ENCODE measurements around the gene CDX1.

The CDX1 gene

DNA sequence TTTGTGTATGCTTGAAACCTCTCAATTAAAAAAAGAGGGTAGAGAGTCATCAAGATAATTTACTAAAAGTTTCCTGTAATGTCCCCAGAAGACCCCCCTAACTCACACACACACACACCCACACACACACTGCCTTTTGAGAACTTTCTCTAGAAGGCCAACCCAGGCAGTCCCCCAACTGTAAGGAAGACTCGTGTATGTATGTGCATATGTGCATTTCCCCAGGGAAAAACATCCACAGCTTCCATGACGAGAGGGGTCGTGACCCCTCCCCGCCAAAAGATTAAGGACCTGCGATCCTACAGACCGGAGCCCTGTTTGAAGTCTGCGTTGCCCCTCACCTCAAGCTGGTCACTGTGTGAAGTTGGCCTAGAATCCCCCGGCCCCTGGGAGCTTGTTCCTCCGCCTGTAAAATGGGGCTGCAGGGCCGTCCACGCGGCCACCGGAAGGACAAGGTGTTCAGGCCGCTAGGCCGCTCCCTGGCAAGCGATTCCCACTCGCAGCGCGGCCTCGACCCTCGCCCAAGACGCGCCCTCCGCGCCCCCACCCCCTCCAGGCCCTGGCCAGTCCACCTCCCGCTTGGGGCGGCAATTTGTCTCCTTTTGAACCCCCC lies 435 bp upstream of the CDX1 start:
- Histone ChIP-seq H3K36me3 (ENCODE audit: insufficient read depth, low read length) (no peaks in the 10 kb centered on the region), H3K4me3 (ENCODE audit: low read depth, low read length) (no peak overlapping the region), H3K79me2 (ENCODE audit: control insufficient read depth, insufficient read depth, low read length, unreplicated experiment) (no peaks in the 10 kb centered on the region), H3K4me1 (ENCODE audit: control insufficient read depth, insufficient read depth, low read length, unreplicated experiment) (peaks cover 21% of the 10 kb centered on the region), H3K27me3 (ENCODE audit: insufficient read depth, low read length) (0 out of 2 replicates have a peak, but pooled peaks cover 7% of the 10 kb centered on the region), H2AFZ (ENCODE audit: low read length, unreplicated experiment) (no peak overlapping the region), H3K27ac (ENCODE audit: low read depth, low read length) (no peak overlapping the region)

DNA sequence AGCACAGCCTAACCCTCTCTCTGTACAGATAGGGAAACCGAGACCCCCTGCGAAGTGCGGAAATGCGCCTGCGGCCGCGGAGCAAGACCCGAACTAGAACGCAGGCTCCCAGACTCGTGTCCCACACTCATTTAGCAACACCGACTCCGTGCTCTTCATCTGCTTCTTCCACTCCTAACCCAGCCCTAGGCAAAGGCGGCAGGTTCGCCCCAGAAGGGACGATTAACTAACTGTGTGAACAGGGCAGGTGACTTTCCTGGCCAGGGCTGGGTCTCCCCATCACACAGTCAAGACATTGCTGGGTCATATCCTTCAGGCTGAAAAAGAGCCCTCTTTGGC lies 903 bp downstream of the CDX1 start:
- no peaks in the 10 kb centered on the region for H3K36me3 ChIP-seq (ENCODE audit: insufficient read depth, low read length)
- H3K4me1 ChIP-seq (ENCODE audit: control insufficient read depth, insufficient read depth, low read length, unreplicated experiment): peaks cover 17% of the 10 kb centered on the region
- 0 out of 2 replicates have a peak, but pooled peaks cover 7% of the 10 kb centered on the region for H3K27me3 ChIP-seq (ENCODE audit: insufficient read depth, low read length)
- H3K4me3 ChIP-seq (ENCODE audit: low read depth, low read length): no peak overlapping the region
- no peaks in the 10 kb centered on the region for H3K79me2 ChIP-seq (ENCODE audit: control insufficient read depth, insufficient read depth, low read length, unreplicated experiment)
- H3K27ac ChIP-seq (ENCODE audit: low read depth, low read length): no peak overlapping the region
- H2AFZ ChIP-seq (ENCODE audit: low read length, unreplicated experiment): no peak overlapping the region

DNA sequence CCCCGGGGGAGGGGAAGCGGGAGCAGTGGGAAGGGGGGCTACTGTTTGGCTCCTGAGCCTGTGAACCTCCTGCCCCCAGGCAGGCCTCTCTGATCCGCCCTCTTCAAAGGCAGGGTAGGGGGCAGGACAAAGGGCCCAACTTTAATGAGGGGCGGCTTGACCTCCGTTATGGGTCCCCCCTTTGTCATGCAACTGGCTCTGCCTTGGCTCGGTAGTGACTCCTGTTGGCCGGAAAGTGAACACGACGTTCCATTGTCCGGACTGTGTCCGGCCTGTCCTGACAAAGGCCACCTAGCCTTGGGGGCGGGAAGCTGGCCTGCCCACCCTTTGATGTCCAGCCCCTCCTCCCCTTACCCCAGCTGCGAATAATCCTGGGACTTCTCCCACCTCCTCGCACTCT lies 1.3 kb downstream of the CDX1 start:
- Histone ChIP-seq H3K27me3 (ENCODE audit: insufficient read depth, low read length) (0 out of 2 replicates have a peak, but pooled peaks cover 7% of the 10 kb centered on the region), H3K4me3 (ENCODE audit: low read depth, low read length) (no peak overlapping the region), H3K27ac (ENCODE audit: low read depth, low read length) (no peak overlapping the region), H3K4me1 (ENCODE audit: control insufficient read depth, insufficient read depth, low read length, unreplicated experiment) (peaks cover 17% of the 10 kb centered on the region), H3K79me2 (ENCODE audit: control insufficient read depth, insufficient read depth, low read length, unreplicated experiment) (no peaks in the 10 kb centered on the region), H2AFZ (ENCODE audit: low read length, unreplicated experiment) (no peak overlapping the region), H3K36me3 (ENCODE audit: insufficient read depth, low read length) (no peaks in the 10 kb centered on the region)

DNA sequence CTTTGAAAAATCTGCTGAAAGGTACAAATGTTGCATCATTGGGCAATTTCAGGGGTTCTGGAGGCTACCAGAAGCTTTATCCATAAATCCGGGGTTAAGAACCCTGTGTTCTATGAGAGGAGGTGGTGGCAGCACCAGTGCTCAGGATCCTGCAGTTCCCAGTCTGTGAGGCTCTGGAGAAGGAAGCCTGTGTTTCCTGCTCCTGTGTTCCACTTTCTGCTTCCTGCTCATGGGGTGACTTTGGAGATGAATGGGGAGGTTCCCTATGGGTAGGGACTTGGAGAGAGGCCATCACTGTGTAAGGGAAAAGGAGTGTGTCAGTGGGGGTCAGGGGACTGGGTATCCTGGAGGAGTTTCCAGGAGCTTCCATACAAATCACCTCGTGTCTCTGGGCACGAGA lies 2.3 kb downstream of the CDX1 start:
- Histone ChIP-seq H3K79me2 (ENCODE audit: control insufficient read depth, insufficient read depth, low read length, unreplicated experiment) (no peaks in the 10 kb centered on the region), H3K36me3 (ENCODE audit: insufficient read depth, low read length) (no peaks in the 10 kb centered on the region), H3K27ac (ENCODE audit: low read depth, low read length) (no peak overlapping the region), H3K27me3 (ENCODE audit: insufficient read depth, low read length) (0 out of 2 replicates have a peak, but pooled peaks cover 7% of the 10 kb centered on the region), H3K4me1 (ENCODE audit: control insufficient read depth, insufficient read depth, low read length, unreplicated experiment) (peaks cover 10% of the 10 kb centered on the region), H2AFZ (ENCODE audit: low read length, unreplicated experiment) (no peak overlapping the region), H3K4me3 (ENCODE audit: low read depth, low read length) (no peak overlapping the region)

DNA sequence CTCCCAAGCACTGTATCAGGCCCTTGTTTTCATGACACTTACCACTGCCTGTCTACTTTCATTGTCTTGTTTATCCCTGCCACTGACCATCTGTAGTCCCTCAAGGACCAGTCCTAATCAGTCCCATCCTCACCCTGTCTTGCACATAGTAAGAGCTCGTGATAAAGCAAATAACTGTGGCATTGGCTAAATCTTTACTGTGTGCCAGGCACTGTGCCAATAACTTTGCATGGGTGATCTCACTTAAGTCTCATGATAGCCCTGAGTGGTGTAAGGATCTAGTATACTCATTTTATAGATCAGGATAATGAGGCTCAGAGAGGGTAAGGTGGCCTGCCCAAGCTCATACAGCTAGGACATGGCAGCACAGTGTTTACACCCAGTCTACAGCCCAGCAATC lies 5.6 kb downstream of the CDX1 start:
- Histone ChIP-seq H3K36me3 (ENCODE audit: insufficient read depth, low read length) (no peaks in the 10 kb centered on the region), H2AFZ (ENCODE audit: low read length, unreplicated experiment) (no peak overlapping the region), H3K4me1 (ENCODE audit: control insufficient read depth, insufficient read depth, low read length, unreplicated experiment) (no peaks in the 10 kb centered on the region), H3K27me3 (ENCODE audit: insufficient read depth, low read length) (0 out of 2 replicates have a peak, but pooled peaks cover 7% of the 10 kb centered on the region), H3K79me2 (ENCODE audit: control insufficient read depth, insufficient read depth, low read length, unreplicated experiment) (no peaks in the 10 kb centered on the region), H3K4me3 (ENCODE audit: low read depth, low read length) (no peak overlapping the region), H3K27ac (ENCODE audit: low read depth, low read length) (no peak overlapping the region)

DNA sequence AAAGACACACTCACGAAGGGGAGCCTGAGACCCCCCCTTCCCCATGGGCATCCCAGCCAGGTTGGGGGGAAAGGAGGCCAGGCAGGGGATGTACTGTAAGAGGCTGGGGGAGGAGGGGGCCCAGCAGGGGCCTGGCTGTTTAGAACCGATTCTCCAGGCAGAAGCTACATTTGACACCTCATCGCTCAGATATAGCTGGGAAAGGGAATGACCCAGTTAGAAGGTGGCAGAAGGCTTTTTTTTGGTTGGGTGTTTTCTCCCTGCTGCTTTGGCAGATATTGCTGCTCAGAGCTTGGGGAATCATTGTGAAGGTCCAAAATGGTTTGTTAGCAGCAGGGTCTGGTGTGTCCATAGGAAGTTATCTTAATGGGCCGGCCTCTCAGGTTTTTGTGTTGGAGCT lies 6.0 kb downstream of the CDX1 start:
- no peak overlapping the region for H3K27ac ChIP-seq (ENCODE audit: low read depth, low read length)
- no peaks in the 10 kb centered on the region for H3K36me3 ChIP-seq (ENCODE audit: insufficient read depth, low read length)
- no peak overlapping the region for H2AFZ ChIP-seq (ENCODE audit: low read length, unreplicated experiment)
- no peak overlapping the region for H3K4me3 ChIP-seq (ENCODE audit: low read depth, low read length)
- 0 out of 2 replicates have a peak, but pooled peaks cover 7% of the 10 kb centered on the region for H3K27me3 ChIP-seq (ENCODE audit: insufficient read depth, low read length)
- no peaks in the 10 kb centered on the region for H3K79me2 ChIP-seq (ENCODE audit: control insufficient read depth, insufficient read depth, low read length, unreplicated experiment)
- no peaks in the 10 kb centered on the region for H3K4me1 ChIP-seq (ENCODE audit: control insufficient read depth, insufficient read depth, low read length, unreplicated experiment)

DNA sequence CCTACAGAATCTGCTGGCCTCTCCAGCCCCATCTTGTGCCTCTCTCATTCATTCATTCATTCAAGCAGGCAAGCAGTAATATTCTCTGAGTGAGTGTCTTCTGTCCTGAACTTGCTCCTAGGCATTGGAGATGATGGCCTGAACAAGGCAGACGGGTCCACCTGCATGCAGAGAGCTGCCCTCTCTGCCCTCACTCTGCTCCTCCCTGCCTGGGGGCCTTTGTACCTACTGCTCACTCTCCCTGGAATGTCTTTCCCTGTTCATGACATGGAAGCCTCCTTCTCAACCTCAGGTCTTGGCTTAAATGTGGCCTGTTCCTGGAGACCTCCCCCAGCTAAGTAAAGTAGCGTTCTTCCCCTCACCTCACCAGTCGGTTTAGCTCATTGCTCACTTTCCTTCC lies 6.6 kb downstream of the CDX1 start:
- H3K27me3 ChIP-seq (ENCODE audit: insufficient read depth, low read length): 0 out of 2 replicates have a peak, but pooled peaks cover 7% of the 10 kb centered on the region
- no peaks in the 10 kb centered on the region for H3K79me2 ChIP-seq (ENCODE audit: control insufficient read depth, insufficient read depth, low read length, unreplicated experiment)
- no peak overlapping the region for H3K27ac ChIP-seq (ENCODE audit: low read depth, low read length)
- H3K36me3 ChIP-seq (ENCODE audit: insufficient read depth, low read length): no peaks in the 10 kb centered on the region
- no peak overlapping the region for H3K4me3 ChIP-seq (ENCODE audit: low read depth, low read length)
- H2AFZ ChIP-seq (ENCODE audit: low read length, unreplicated experiment): no peak overlapping the region
- no peaks in the 10 kb centered on the region for H3K4me1 ChIP-seq (ENCODE audit: control insufficient read depth, insufficient read depth, low read length, unreplicated experiment)

DNA sequence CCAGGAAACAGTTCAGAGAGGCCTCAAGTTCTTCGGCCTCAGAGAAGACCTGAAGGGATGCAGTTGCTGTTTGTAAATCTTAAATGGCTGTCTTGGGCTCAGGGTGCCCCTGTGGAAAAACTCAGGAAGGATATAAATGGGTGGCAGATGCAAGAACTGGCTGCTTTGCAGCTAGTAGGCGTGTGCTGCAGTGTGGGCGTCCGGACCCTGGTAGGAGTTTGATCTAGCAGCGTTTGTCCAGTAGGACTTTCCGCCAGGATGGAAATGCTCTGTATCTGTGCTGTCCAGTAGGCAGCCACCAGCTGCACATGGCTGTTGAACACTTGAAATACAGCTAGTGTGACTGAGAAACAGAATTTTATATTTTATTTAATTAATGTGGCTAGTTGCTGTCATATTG lies 7.7 kb downstream of the CDX1 start:
- H3K4me1 ChIP-seq (ENCODE audit: control insufficient read depth, insufficient read depth, low read length, unreplicated experiment): no peaks in the 10 kb centered on the region
- H3K4me3 ChIP-seq (ENCODE audit: low read depth, low read length): no peak overlapping the region
- H3K27ac ChIP-seq (ENCODE audit: low read depth, low read length): no peak overlapping the region
- 0 out of 2 replicates have a peak, but pooled peaks cover 7% of the 10 kb centered on the region for H3K27me3 ChIP-seq (ENCODE audit: insufficient read depth, low read length)
- H3K79me2 ChIP-seq (ENCODE audit: control insufficient read depth, insufficient read depth, low read length, unreplicated experiment): no peaks in the 10 kb centered on the region
- no peak overlapping the region for H2AFZ ChIP-seq (ENCODE audit: low read length, unreplicated experiment)
- H3K36me3 ChIP-seq (ENCODE audit: insufficient read depth, low read length): no peaks in the 10 kb centered on the region

DNA sequence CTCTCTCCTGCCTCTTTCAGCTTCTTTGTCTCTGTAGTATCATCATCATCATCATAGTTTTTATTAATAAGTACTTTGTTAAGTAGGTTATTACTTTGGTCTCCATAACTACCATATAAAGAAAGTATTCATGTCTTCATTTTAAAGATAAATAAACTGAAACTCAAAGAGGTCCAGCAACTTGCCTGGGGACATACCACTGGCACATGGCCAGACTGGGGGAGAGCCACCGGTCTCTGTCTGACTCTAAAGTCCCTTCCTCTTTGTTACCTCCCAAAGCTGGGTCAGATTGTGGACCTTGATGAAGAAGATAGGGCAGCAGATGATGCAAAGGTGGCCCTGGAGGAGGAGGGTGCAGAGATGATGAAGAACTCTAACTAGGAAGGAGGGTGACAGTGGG lies 8.5 kb downstream of the CDX1 start:
- Histone ChIP-seq H3K79me2 (ENCODE audit: control insufficient read depth, insufficient read depth, low read length, unreplicated experiment) (no peaks in the 10 kb centered on the region), H3K27me3 (ENCODE audit: insufficient read depth, low read length) (0 out of 2 replicates have a peak, but pooled peaks cover 5% of the 10 kb centered on the region), H3K4me1 (ENCODE audit: control insufficient read depth, insufficient read depth, low read length, unreplicated experiment) (no peaks in the 10 kb centered on the region), H2AFZ (ENCODE audit: low read length, unreplicated experiment) (no peak overlapping the region), H3K27ac (ENCODE audit: low read depth, low read length) (no peak overlapping the region), H3K4me3 (ENCODE audit: low read depth, low read length) (no peak overlapping the region), H3K36me3 (ENCODE audit: insufficient read depth, low read length) (no peaks in the 10 kb centered on the region)

DNA sequence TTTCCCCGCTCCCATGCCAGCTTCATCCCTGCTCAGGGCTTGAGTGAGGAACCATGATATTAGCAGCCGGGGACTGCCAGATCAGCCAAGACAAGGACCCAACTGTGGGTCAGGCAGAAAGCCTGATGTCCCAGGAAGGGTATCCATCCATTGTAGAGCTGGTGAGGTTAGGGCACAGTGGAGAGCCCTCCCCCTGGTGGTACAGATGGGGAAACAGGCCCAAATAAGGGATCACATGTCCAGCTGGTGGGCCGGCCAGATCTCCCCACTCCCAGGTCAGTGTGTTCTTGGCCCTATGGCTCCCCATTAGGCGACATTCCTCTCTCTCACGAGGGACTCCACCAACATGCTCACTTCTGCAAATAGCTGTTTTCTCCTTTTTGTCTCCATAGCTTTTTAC lies 9.0 kb downstream of the CDX1 start:
- no peak overlapping the region for H2AFZ ChIP-seq (ENCODE audit: low read length, unreplicated experiment)
- H3K36me3 ChIP-seq (ENCODE audit: insufficient read depth, low read length): no peaks in the 10 kb centered on the region
- H3K4me1 ChIP-seq (ENCODE audit: control insufficient read depth, insufficient read depth, low read length, unreplicated experiment): no peaks in the 10 kb centered on the region
- H3K79me2 ChIP-seq (ENCODE audit: control insufficient read depth, insufficient read depth, low read length, unreplicated experiment): no peaks in the 10 kb centered on the region
- H3K4me3 ChIP-seq (ENCODE audit: low read depth, low read length): no peak overlapping the region
- no peaks in the 10 kb centered on the region for H3K27me3 ChIP-seq (ENCODE audit: insufficient read depth, low read length)
- no peak overlapping the region for H3K27ac ChIP-seq (ENCODE audit: low read depth, low read length)

DNA sequence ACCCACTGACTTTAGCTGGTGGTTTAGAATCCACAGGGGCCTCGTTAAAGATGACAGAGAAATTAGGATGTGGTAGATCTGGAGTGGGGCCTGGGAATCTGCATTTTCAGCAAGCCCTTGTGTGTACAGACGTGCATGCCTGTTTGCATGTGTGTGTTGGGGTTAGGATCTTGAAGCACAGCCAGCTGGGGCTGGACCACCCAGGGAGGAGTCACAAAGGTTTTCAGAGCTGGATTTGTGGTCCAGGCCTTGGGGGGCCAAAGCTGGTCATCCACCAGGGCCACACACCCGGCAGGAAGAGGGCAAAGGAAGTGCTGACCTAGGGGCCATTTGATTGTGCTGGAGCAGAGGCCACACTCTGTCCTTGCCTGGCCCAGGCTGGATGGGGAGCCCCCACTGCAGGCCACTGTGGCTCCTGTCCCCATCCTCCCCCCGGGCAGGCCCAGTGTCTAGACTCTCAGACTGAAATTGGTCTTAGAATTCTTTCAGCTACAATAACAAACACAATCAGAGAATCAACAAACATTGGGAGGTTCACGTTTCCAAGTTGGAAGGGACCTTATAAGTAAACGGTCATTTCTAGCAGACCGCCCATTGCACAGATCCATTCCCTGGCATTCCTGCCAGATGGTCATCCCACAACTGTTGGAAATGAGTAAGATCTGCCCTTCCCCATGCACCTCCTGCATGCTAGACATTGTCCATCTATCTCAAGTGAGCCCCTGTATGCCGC lies 10.3 kb downstream of the CDX1 start:
- no peaks in the 10 kb centered on the region for H3K36me3 ChIP-seq (ENCODE audit: insufficient read depth, low read length)
- H3K4me1 ChIP-seq (ENCODE audit: control insufficient read depth, insufficient read depth, low read length, unreplicated experiment): no peaks in the 10 kb centered on the region
- no peaks in the 10 kb centered on the region for H3K79me2 ChIP-seq (ENCODE audit: control insufficient read depth, insufficient read depth, low read length, unreplicated experiment)
- H3K4me3 ChIP-seq (ENCODE audit: low read depth, low read length): no peak overlapping the region
- H3K27me3 ChIP-seq (ENCODE audit: insufficient read depth, low read length): no peaks in the 10 kb centered on the region
- no peak overlapping the region for H3K27ac ChIP-seq (ENCODE audit: low read depth, low read length)
- no peak overlapping the region for H2AFZ ChIP-seq (ENCODE audit: low read length, unreplicated experiment)
